ENCODE measurements around the gene OR5B17.

DNA sequence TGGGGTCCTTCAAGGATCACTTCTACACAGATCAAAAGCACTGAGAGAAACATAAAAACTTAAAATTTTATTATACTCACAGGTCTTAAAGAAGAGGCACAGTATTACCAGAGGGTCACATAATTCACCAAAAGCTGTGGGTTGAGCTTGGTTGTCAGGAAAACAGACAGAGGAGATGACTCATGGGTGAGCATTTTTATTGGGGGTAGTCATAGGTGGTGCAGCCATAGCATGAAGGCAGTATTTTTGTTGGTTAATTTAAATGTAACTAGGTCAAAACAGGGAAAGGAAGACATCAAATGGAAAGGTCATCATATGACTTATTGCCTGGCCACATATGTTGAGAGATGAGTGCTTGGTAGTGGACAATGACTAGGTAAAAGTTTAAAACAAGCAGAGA, 24.2 kb downstream of the OR5B17 start:
- TF ChIP-seq, protein P1, sequence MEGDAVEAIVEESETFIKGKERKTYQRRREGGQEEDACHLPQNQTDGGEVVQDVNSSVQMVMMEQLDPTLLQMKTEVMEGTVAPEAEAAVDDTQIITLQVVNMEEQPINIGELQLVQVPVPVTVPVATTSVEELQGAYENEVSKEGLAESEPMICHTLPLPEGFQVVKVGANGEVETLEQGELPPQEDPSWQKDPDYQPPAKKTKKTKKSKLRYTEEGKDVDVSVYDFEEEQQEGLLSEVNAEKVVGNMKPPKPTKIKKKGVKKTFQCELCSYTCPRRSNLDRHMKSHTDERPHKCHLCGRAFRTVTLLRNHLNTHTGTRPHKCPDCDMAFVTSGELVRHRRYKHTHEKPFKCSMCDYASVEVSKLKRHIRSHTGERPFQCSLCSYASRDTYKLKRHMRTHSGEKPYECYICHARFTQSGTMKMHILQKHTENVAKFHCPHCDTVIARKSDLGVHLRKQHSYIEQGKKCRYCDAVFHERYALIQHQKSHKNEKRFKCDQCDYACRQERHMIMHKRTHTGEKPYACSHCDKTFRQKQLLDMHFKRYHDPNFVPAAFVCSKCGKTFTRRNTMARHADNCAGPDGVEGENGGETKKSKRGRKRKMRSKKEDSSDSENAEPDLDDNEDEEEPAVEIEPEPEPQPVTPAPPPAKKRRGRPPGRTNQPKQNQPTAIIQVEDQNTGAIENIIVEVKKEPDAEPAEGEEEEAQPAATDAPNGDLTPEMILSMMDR (conservative IDR thresholded peaks at IDR 0.05; ENCODE audit: low read length) = no peak
- TF ChIP-seq EZH2phosphoT487 (IDR thresholded peaks at IDR 0.05; ENCODE audit: borderline replicate concordance) = no peak

Measured in Loucy (cell line).